Activated effector memory CD4-positive, alpha-beta T cell treated with anti-CD3 and anti-CD28 coated beads, Interleukin-2, amount 50 U/mL, for 16 hours (primary cell): ENCODE data around the gene PYDC2.
"Not testable (repeated sequence)": the region's sequence is repeated elsewhere in the genome, so short reads cannot be mapped to it uniquely, and the experiment has no call there.

Source experiments
- DNase-seq: peaks from one replicate; pipeline ENCODE4 v3.0.0-alpha.2; 2020

The PYDC2 gene

DNA sequence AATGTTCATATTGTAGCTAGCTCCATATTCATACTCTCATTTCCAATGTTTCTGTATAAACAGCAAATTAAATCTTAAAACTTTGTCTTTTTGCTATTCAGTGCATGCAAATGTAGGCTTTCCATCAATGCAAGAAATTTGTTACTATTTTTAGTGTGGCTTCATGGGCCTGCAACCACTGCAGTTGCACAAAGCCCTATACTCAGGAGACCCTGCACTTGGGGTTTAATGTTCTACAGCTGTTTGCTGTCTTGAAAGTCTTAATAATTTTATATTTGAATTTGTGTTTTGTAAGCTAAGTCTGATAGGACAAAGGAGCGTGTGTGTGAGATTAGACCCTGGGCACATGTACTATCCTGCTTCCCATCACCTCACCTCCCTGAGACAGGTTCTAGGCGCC is 9.6 kb downstream of the PYDC2 start:
- no peak for DNase-seq

DNA sequence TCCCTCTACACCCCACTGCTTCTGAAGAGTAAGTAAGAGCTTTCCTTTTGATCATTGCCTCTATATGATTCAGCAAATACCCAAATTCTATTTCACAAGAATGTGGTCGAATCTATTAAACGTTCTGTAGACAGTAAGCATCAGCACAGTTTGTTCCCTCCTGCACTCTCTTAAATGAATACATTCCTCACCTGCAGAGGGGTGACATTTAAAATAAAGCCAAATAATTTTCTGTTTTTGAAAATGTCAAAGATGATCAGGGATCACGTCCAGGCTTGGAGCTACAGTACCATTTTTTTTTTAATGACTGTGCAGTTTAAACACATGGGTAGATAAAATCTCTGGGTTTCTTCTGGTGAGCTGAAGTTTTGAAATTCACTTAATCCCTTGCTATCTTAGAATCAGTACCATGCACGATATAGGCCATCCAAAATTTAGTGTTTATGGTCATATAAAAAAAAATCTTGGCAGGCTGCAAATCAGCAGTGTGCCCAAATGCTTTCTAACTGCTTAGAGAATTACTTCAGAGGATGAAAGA is 12.8 kb downstream of the PYDC2 start:
- no peak for DNase-seq

DNA sequence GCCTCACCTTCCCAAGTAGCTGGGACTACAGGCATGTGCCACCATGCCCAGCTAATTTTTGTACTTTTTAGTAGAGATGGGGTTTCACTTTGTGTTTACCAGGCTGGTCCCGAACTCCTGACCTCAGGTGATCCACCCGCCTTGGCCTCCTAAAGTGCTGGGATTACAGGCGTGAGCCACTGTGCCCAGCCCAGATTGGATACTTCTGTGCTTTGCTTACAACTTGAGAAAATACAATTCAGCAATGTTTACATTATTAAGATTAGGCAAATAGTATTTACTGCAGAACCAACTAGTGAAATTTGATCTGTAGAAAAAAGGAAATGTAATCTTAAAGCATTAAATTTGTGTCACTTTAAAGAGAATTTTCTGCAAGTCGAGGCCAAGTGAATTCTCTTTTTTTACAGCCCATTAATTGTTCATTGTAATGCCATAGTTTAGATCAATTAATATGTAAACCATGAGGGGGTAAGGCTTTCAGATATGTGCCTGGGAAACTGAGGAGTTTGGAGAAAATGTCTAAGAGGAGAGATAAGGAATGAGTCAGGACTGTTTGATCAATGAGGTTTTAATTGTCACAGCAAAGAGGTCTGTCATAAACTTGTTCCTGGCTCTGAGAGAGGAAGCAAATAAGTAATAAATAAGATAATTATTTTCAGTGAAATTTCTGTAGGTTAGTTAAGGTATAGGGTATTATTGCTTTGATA is 15.3 kb downstream of the PYDC2 start:
- no peak for DNase-seq

DNA sequence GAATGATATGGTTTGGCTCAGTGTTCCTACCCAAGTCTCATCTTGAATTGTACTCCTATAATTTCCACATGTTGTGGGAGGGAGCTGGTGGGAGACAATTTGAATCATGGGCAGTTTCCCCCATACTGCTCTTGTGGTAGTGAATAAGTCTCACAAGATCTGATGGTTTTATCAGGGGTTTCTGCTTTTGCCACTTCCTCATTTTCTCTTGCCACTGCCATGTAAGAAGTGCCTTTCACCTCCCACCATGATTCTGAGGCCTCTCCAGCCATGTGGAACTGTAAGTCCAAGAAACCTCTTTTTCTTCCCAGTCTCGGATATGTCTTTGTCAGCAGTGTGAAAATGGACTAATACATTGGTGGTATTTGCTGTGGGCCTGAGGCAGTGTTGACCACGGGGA is 23.0 kb downstream of the PYDC2 start:
- not testable (repeated sequence) for DNase-seq

DNA sequence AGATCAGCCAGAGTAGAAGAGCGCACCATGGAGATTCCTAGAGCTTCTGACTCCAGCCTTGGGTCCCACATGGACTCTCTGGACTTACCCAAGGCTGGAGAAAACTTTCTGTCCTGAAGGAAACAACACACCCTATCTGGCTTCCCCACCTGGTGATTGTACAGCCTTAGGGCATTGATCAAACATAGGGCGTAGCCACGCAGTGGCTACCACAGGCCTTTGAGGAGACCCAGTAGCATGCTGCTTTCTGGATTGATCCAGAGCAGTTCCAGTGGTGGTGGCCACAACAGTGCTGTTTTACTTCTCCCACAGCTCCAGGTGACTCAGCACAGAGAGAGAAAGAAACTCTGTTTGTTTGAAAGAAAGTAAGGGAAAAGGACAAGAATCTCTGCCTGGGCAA is 23.5 kb downstream of the PYDC2 start:
- DNase-seq = no peak

DNA sequence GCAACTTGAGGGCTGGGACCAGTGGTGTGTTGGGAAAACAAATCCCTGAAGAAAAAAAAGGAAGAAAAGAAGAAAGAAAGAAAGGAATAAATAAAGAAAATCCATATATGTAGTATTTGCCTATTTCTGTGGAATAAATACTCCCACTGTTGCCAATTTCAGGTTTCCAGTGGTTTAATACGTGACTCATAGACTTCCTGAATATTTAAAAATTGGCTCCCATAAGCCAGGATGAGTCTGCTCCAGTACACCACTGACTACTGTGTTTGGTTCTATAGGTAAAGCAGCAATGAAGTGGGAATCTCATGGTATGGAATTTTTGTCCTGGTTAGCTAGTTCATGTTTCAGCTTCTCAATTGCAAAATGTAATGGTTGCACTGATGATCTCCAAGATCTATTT is 31.6 kb downstream of the PYDC2 start:
- no peak for DNase-seq

DNA sequence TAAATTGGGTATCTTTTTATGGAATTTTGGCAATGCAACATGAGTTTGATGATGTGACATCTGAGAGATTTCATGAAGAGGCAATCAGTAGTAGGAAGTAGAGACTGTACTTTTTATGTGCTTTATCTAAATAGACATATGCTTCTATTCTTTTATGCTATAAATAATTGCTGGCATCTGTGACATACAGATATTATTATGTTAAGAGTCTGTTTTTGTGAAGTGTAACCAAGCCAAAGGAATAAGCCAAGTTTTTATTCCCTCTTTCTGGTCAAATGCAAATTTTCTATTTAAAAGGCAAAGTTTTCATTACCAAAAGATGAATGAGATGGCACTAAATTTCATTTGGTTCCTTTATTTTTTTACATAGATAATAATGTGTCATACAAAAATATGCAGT is 32.4 kb downstream of the PYDC2 start:
- DNase-seq = no peak

DNA sequence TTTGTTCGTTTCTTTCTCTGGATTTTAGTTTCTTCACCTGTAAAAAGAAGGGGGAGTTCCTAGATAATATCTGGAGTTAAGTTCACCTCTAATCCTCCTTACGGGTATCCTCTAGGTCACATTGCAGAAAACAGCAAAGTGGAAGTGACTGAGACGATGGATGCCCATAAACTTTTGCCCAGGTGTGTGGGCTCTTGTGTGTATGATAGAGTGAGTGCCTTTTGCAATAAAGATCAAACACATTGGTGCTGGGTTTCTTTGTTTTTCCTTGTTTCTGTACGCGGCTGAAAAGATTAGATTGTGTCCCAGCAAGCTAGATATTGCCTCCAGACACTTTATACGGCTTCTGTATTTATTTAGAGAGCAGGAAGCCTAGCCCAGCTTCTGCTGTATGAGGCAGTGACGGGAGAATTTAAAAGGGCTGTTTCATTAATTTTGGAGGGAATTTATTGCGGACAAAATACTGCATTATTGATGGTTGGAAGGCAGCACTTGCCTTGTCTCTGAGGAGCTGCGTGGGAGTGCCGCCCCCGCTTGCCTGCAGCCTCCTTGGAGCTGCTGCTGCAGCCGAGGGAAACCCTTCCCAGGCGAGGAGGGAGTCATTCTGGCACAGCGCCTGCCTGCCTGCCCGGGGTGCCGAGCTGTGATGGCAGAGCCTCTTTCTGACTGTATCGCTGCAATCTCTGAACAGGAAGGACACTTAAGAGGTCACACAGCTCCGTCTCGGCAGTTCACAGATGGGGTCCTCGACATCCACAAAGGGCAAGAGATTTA is 38.5 kb downstream of the PYDC2 start:
- DNase-seq = no peak

DNA sequence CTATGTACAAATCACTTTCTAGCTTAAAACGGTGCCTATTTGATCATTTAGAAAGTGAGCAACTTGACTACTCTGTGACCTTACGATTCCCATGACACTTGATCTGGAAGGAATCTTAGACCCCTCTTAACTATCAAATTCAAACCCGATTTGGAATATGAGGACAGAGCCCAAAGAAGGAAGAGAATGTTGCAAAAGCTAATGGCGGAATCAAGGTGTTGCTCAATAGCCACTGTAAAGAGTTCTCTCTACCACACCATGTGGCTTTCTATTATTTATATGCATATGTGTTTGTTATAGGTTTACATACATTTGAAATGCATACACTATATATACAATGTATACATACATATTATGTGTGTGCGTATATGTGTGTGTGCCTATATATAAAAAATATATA is 39.9 kb downstream of the PYDC2 start:
- DNase-seq = no peak

DNA sequence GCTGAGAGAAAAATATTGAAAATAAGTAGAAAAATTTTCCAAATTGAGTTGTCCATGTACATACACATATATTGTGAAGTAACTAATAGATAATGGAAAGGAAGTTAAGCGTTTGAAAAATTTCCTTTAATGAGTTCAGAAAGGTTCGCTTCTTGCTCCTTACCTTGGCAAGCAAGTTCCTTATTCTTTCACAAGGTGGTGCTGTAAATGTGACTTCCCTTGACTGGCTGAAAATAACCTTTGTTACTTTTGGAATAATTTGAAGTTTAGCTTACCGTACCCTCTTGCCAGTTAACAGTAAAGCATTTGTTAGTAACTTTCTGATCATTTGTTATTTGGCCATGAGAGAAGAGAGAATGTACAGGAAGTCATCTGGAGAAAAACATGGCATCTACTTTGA is 41.6 kb downstream of the PYDC2 start:
- no peak for DNase-seq

DNA sequence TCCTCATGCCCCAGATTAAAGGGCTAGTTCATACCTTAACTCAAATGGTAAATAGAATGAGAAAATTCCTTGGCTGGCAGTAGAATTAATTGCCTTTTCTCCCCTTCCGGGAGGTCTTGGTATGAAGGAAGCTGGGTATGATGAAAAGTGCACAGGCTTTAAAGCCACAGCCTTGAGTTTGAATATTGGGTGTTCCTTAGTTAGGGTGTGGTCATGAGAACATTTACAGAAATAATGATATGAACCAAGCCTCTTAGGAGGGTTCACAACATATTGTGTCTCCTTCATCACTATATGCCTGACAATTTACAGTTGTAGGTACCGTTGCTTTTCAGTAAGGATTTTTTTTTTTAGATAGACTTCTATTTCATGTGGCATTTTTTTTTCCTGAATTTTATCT is 48.1 kb downstream of the PYDC2 start:
- DNase-seq = no peak
